ENCODE results near the gene APMAP. TPM values are rescaled to one million over a fixed set of nuclear protein-coding genes. Genes with fewer than 3 reads are reported as not detected.

Gene APMAP
- total and polyA plus RNA-seq, 9 of the 15 experiments (the other 6 are each of a cell fraction or from before 2014, with no cell fraction given), result 6.7 to 18.2 (median 14.4) TPM

DNA sequence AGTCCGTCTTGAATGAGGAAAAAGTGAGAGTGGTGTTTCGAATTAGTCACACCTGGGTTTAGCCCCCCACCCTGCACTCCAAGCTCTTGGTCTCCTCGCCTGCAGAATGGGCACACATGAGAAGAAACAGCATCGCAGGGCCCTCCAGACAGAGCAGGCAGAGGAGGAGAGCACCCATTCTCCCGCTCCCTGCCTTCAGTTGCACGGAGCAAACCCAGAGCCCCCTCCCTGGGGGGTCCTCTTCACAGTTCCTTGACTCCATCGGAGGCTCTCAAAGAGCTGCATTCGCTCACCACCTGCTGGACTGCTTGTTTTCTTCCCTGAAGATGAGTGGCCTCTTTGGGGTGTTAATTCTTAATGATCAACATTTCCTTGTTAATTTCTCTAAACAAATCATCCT is 38.4 kb downstream of the APMAP start:
- no peaks in the 10 kb centered on the region; a peak in 1 of 5 replicates for H3K27me3 ChIP-seq (ENCODE audit: control insufficient read depth in 2 of 2, insufficient read depth in 2 of 2, low read length in 2 of 2)
- DNase-seq (ENCODE audit: extremely low read depth in 1 of 4, low spot score in 3 of 4) (no peak), FAIRE-seq (no peak), ATAC-seq (no peak)
- H3K79me2 ChIP-seq (ENCODE audit: control insufficient read depth, insufficient read depth, low read length), result no peaks in the 10 kb centered on the region
- WGBS (ENCODE audit: insufficient coverage, low coverage, missing lambda C conversion rate), result 61% methylated on average over 3 of the region's 8 CpGs
- H3K27ac ChIP-seq (ENCODE audit: extremely low read depth, low read depth, low read length), result no peak overlapping the region
- no peak overlapping the region for H2AFZ ChIP-seq (ENCODE audit: low read depth, low read length)
- intact Hi-C loops (cut with micrococcal nuclease), result no loop called here
- ChIA-PET POLR2A (no interaction called here), CTCF (ENCODE audit: low intra/inter-chr PET ratio) (no interaction called here)
- no peaks in the 10 kb centered on the region for H4K20me1 ChIP-seq (replicated peaks; ENCODE audit: control insufficient read depth, insufficient read depth, low read length)
- H3K9me3 ChIP-seq (replicated peaks; ENCODE audit: control insufficient read depth, insufficient read depth, low read depth, low read length), result no peaks in the 10 kb centered on the region
- no peak overlapping the region for H3K4me2 ChIP-seq (ENCODE audit: insufficient read depth, low read length)
- no peaks in the 10 kb centered on the region for H3K36me3 ChIP-seq (ENCODE audit: control insufficient read depth, insufficient read depth, low read length)
- TF ChIP-seq ZNF140 (CRISPR knock-in tag; IDR thresholded peaks at IDR 0.05) (no peak), ZKSCAN1 (IDR thresholded peaks at IDR 0.05; ENCODE audit: low read depth, low read length) (no peak), SMARCC2 (IDR thresholded peaks at IDR 0.05; ENCODE audit: low read depth) (no peak), PHF8 (IDR thresholded peaks at IDR 0.05; ENCODE audit: borderline replicate concordance, low read length) (no peak)
- no peaks in the 10 kb centered on the region for H3K9me1 ChIP-seq (ENCODE audit: control insufficient read depth, insufficient read depth, low read length)
- no TSS peak for BruUV-seq (replicated peaks)
- no peak overlapping the region for H3K9ac ChIP-seq (ENCODE audit: insufficient read depth in 1 of 2, low read depth in 2 of 2, low read length in 2 of 2)
- no peak overlapping the region for H3K4me3 ChIP-seq
- in situ Hi-C loops (cut with MboI), result no loop called here
- peaks cover 0 to 10% of the 10 kb centered on the region in 2 experiments; a peak in 3 of 5 replicates for H3K4me1 ChIP-seq (replicated peaks in 1 of 2; ENCODE audit: control insufficient read depth in 2 of 2, insufficient read depth in 2 of 2, low read length in 2 of 2)

DNA sequence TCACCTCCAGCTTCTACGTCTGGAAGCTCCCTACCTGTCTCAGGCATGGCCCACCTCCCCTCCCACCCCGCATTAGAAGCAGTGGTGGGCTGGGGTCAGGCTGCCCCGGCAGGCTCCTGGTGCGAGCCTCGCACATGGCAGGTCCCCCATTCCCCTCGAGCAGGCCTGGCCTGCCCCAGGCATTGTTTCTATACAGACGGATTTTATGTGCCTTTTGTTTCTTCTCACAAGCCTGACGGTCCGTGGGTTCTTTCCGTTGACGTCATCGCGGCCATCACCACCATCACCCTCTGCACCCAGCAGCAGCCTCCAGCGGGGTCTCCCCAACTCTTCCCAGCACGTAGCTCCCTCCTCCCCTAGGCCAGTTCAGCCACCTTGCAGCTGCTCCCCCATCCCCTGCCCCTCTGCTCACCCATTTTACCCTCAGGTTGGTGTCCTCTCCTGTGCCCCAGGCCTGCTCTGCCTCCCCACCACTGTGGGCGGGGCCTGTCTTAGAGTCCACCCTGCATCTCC is 38.9 kb downstream of the APMAP start:
- peaks cover 0 to 12% of the 10 kb centered on the region in 2 experiments; a peak in 3 of 5 replicates for H3K4me1 ChIP-seq (replicated peaks in 1 of 2; ENCODE audit: control insufficient read depth in 2 of 2, insufficient read depth in 2 of 2, low read length in 2 of 2)
- no peaks in the 10 kb centered on the region for H3K9me1 ChIP-seq (ENCODE audit: control insufficient read depth, insufficient read depth, low read length)
- no peak overlapping the region for H3K27ac ChIP-seq (ENCODE audit: extremely low read depth, low read depth, low read length)
- H2AFZ ChIP-seq (ENCODE audit: low read depth, low read length), result no peak overlapping the region
- no peaks in the 10 kb centered on the region; a peak in 1 of 5 replicates for H3K27me3 ChIP-seq (ENCODE audit: control insufficient read depth in 2 of 2, insufficient read depth in 2 of 2, low read length in 2 of 2)
- ChIA-PET CTCF (ENCODE audit: low intra/inter-chr PET ratio) (no interaction called here), POLR2A (no interaction called here)
- WGBS (ENCODE audit: insufficient coverage, low coverage, missing lambda C conversion rate), result 54% methylated on average over 12 of the region's 16 CpGs
- no TSS peak for BruUV-seq (replicated peaks)
- no peak overlapping the region for H3K9ac ChIP-seq (ENCODE audit: insufficient read depth in 1 of 2, low read depth in 2 of 2, low read length in 2 of 2)
- H3K9me3 ChIP-seq (replicated peaks; ENCODE audit: control insufficient read depth, insufficient read depth, low read depth, low read length), result no peaks in the 10 kb centered on the region
- DNase-seq (ENCODE audit: extremely low read depth in 1 of 4, low spot score in 3 of 4) (no peak), ATAC-seq (no peak), FAIRE-seq (no peak)
- no peaks in the 10 kb centered on the region for H3K79me2 ChIP-seq (ENCODE audit: control insufficient read depth, insufficient read depth, low read length)
- H3K36me3 ChIP-seq (ENCODE audit: control insufficient read depth, insufficient read depth, low read length), result no peaks in the 10 kb centered on the region
- no peaks in the 10 kb centered on the region for H4K20me1 ChIP-seq (replicated peaks; ENCODE audit: control insufficient read depth, insufficient read depth, low read length)
- H3K4me3 ChIP-seq, result no peak overlapping the region
- H3K4me2 ChIP-seq (ENCODE audit: insufficient read depth, low read length), result no peak overlapping the region
- intact Hi-C loops (cut with micrococcal nuclease) (no loop called here), in situ Hi-C loops (cut with MboI) (no loop called here)
- TF ChIP-seq, protein P1, sequence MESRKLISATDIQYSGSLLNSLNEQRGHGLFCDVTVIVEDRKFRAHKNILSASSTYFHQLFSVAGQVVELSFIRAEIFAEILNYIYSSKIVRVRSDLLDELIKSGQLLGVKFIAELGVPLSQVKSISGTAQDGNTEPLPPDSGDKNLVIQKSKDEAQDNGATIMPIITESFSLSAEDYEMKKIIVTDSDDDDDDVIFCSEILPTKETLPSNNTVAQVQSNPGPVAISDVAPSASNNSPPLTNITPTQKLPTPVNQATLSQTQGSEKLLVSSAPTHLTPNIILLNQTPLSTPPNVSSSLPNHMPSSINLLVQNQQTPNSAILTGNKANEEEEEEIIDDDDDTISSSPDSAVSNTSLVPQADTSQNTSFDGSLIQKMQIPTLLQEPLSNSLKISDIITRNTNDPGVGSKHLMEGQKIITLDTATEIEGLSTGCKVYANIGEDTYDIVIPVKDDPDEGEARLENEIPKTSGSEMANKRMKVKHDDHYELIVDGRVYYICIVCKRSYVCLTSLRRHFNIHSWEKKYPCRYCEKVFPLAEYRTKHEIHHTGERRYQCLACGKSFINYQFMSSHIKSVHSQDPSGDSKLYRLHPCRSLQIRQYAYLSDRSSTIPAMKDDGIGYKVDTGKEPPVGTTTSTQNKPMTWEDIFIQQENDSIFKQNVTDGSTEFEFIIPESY (CRISPR knock-in tag; IDR thresholded peaks at IDR 0.05), result no peak
- TF ChIP-seq, protein P2, sequence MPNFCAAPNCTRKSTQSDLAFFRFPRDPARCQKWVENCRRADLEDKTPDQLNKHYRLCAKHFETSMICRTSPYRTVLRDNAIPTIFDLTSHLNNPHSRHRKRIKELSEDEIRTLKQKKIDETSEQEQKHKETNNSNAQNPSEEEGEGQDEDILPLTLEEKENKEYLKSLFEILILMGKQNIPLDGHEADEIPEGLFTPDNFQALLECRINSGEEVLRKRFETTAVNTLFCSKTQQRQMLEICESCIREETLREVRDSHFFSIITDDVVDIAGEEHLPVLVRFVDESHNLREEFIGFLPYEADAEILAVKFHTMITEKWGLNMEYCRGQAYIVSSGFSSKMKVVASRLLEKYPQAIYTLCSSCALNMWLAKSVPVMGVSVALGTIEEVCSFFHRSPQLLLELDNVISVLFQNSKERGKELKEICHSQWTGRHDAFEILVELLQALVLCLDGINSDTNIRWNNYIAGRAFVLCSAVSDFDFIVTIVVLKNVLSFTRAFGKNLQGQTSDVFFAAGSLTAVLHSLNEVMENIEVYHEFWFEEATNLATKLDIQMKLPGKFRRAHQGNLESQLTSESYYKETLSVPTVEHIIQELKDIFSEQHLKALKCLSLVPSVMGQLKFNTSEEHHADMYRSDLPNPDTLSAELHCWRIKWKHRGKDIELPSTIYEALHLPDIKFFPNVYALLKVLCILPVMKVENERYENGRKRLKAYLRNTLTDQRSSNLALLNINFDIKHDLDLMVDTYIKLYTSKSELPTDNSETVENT (CRISPR knock-in tag; IDR thresholded peaks at IDR 0.05), result no peak
- TF ChIP-seq, protein P3, sequence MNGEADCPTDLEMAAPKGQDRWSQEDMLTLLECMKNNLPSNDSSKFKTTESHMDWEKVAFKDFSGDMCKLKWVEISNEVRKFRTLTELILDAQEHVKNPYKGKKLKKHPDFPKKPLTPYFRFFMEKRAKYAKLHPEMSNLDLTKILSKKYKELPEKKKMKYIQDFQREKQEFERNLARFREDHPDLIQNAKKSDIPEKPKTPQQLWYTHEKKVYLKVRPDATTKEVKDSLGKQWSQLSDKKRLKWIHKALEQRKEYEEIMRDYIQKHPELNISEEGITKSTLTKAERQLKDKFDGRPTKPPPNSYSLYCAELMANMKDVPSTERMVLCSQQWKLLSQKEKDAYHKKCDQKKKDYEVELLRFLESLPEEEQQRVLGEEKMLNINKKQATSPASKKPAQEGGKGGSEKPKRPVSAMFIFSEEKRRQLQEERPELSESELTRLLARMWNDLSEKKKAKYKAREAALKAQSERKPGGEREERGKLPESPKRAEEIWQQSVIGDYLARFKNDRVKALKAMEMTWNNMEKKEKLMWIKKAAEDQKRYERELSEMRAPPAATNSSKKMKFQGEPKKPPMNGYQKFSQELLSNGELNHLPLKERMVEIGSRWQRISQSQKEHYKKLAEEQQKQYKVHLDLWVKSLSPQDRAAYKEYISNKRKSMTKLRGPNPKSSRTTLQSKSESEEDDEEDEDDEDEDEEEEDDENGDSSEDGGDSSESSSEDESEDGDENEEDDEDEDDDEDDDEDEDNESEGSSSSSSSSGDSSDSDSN (IDR thresholded peaks at IDR 0.05; ENCODE audit: borderline replicate concordance in 1 of 2, low read depth in 2 of 2, low read length in 2 of 2), result no peak
- TF ChIP-seq MAFG (tag; conservative IDR thresholded peaks at IDR 0.05) (no peak), DPF2 (IDR thresholded peaks at IDR 0.05) (no peak)

Measured in K562 (cell line).